Peyer's patch (tissue), 4 donors: Measurements from ENCODE around the gene WDR86. TPM values are rescaled to one million over a fixed set of nuclear protein-coding genes. Genes with fewer than 3 reads are reported as not detected.

Source experiments
- DNase-seq, 3 donors: peaks; one replicate each; pipeline ENCODE4 v3.0.0-alpha.2; 2017 to 2019
- H3K27ac ChIP-seq, 4 donors: fragments of 200-600 bp; sonication (generic); one replicate each; pipeline ENCODE4 v1.5.1; 2016 to 2019
- H3K27me3 ChIP-seq, 2 donors: fragments of 200-600 bp; sonication (generic); one replicate each; pipeline ENCODE4 v1.5.1; 2019
- H3K36me3 ChIP-seq, 3 donors: fragments of 200-600 bp; sonication (generic); one replicate each; pipeline ENCODE4 v1.5.1; 2016 to 2019
- H3K4me1 ChIP-seq, 4 donors: fragments of 200-600 bp; sonication (generic); one replicate each; pipeline ENCODE4 v1.5.1; 2016 to 2019
- H3K4me3 ChIP-seq, 4 donors: fragments of 200-600 bp; sonication (generic); 1 replicate in 3 of 4; 2 replicates in 1 of 4; pipeline ENCODE4 v1.5.1; 2016 to 2019; ENCODE audit warnings: mild to moderate bottlenecking in 1 of 4
- H3K9me3 ChIP-seq, 4 donors: fragments of 200-600 bp; sonication (generic); one replicate each; pipeline ENCODE4 v1.5.1; 2016 to 2019; ENCODE audit warnings: mild to moderate bottlenecking in 1 of 4
- CTCF ChIP-seq, 6 experiments: fragments of 450-650 bp in 4 of 6; fragments of 200-600 bp in 2 of 6; sonication (generic) in 1 of 6; IDR thresholded peaks; one replicate each; pipeline ENCODE4 v1.5.1; 2017 to 2019; ENCODE audit warnings: antibody characterized with exemption in 6 of 6, mild to moderate bottlenecking in 3 of 6, moderate library complexity in 1 of 6
- POLR2A ChIP-seq, 2 donors: fragments of 450-650 bp; IDR thresholded peaks; one replicate each; pipeline ENCODE4 v1.5.1; 2017; ENCODE audit warnings: antibody characterized with exemption in 2 of 2, mild to moderate bottlenecking in 2 of 2, moderate library complexity in 2 of 2
- small RNA-seq, 2 donors: library from RNA; depleted of rRNA; stranded (forward); fragments of <200 nt; gene quantifications; one replicate each; pipeline ENCODE3, GENCODE V24; 2016
- total RNA-seq, 4 donors: library from RNA; depleted of rRNA; stranded (reverse); fragments of >200 nt; gene quantifications; one replicate each; pipeline ENCODE4 v1.1.0, GENCODE V29; 2016

Gene WDR86
- total RNA-seq, 4 donors from 2014 or later = 5.9 to 13.2 (median 6.6) TPM; not detected in 1

- Histone ChIP-seq H3K9me3 (no peaks in the 10 kb centered on the region), H3K4me1 (no peaks in the 10 kb centered on the region), H3K4me3 (no peak overlapping the region), H3K27me3 (no peaks in the 10 kb centered on the region), H3K27ac (no peak overlapping the region), H3K36me3 (no peaks in the 10 kb centered on the region)
- TF ChIP-seq CTCF (IDR thresholded peaks at IDR 0.05) (no peak), POLR2A (IDR thresholded peaks at IDR 0.05) (no peak)
- DNase-seq = no peak
These were observed 75.2 kb downstream of the WDR86 start for GRCh38 chr7:151334628-151335027.

Small RNAs within 50 kb of the gene (small RNA-seq; reads per million reads assigned to genes)
- gene MIR3907 = 0 reads per million in 2 donors

Other genes starting within 250 kb of the WDR86 start
- not detected for gene GBX1, start 242.3 kb downstream of the WDR86 start, total RNA-seq
- not detected for gene ASB10, start 222.8 kb downstream of the WDR86 start, total RNA-seq
- gene H2BK1, start 199.6 kb downstream of the WDR86 start, total RNA-seq = not detected
- 10 to 100 TPM; 20.7 to 29.7 (median 26.4) TPM for gene ABCF2, start 182.8 kb downstream of the WDR86 start, total RNA-seq
- 10 to 100 TPM; 31.4 to 50.2 (median 43.2) TPM for gene CHPF2, start 177.6 kb downstream of the WDR86 start, total RNA-seq
- 10 to 100 TPM in 3 of 4 donors, 1 to 10 TPM in 1; 1.2 to 61.1 (median 18.3) TPM for gene SMARCD3, start 161.3 kb downstream of the WDR86 start, total RNA-seq
- gene NUB1, start 68.2 kb downstream of the WDR86 start, total RNA-seq = 10 to 100 TPM; 66.4 to 90.8 (median 68.2) TPM
- not detected for gene CRYGN, start 30.1 kb upstream of the WDR86 start, total RNA-seq
- 10 to 100 TPM; 34.7 to 46.9 (median 41.5) TPM for gene RHEB, start 109.9 kb upstream of the WDR86 start, total RNA-seq